CD4-positive, alpha-beta T cell treated with Interleukin-17A for 1 hour (primary cell): ENCODE data around the gene SLC4A9.

Source experiments
- DNase-seq: peaks from one replicate; pipeline ENCODE4 v3.0.0-alpha.2; 2020

The SLC4A9 gene

DNA sequence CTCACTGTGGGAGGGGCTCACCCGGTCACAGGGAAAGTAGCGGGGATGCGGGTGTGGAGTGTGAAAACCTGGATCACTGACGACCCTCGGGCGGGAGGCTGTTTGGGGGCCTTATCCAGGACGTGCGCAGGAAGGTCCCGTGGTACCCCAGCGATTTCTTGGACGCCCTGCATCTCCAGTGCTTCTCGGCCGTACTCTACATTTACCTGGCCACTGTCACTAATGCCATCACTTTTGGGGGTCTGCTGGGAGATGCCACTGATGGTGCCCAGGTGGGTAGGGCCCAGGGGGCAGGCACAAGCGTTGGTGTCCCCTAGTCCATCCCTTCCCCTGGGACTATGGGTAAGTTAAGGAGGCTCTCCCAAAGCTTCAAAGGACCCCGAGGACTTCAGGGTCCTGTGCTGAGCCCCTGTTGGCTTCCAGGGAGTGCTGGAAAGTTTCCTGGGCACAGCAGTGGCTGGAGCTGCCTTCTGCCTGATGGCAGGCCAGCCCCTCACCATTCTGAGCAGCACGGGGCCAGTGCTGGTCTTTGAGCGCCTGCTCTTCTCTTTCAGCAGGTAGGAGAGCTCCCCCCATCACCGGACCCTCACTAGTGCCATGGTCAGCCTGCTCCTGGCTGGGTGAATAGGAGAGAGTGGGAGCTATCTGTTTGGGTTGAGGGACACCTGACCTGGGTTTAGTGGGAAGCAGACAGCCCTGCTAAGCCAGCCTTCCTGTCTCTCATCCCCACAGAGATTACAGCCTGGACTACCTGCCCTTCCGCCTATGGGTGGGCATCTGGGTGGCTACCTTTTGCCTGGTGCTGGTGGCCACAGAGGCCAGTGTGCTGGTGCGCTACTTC, 3.9 kb downstream of the SLC4A9 start:
- no peak for DNase-seq

DNA sequence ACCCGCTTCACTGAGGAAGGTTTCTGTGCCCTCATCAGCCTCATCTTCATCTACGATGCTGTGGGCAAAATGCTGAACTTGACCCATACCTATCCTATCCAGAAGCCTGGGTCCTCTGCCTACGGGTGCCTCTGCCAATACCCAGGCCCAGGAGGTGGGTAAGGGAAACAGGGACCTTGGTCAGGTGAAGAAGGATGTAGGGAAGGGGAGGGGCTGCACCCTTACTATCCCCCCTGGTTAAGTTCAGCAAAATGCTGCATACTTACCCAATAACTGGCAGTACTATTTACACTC, 4.4 kb downstream of the SLC4A9 start:
- DNase-seq, result no peak

DNA sequence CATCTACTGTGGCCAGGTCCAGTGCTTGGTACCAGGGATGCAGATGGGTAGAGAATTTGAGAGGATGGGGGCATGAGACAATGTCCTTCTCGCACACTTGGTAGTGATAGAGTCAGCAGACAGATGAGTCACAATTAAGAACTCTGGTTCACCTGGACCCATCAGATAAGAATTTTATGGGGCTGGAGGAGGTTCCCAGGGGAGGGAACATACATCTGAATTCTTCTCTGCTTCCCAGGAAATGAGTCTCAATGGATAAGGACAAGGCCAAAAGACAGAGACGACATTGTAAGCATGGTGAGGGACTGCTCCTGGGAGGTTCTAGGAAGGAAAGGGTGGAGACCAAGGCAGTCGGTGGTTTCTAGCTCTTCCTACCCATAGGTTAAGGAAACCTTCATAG, 5.3 kb downstream of the SLC4A9 start:
- DNase-seq, result no peak

DNA sequence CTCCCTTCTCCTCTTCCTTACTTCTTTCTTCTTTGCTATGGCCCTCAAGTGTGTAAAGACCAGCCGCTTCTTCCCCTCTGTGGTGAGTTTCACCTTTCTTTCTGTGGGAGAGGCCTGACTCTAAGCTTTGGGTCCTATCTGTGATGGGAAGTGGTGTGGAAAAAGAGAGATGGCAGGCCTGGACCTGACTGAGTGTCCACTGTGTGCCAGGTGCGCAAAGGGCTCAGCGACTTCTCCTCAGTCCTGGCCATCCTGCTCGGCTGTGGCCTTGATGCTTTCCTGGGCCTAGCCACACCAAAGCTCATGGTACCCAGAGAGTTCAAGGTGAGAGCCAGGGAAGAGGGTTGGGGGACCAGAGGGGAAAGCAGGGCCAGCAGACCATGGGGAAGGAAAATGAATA, 5.9 kb downstream of the SLC4A9 start:
- no peak for DNase-seq

DNA sequence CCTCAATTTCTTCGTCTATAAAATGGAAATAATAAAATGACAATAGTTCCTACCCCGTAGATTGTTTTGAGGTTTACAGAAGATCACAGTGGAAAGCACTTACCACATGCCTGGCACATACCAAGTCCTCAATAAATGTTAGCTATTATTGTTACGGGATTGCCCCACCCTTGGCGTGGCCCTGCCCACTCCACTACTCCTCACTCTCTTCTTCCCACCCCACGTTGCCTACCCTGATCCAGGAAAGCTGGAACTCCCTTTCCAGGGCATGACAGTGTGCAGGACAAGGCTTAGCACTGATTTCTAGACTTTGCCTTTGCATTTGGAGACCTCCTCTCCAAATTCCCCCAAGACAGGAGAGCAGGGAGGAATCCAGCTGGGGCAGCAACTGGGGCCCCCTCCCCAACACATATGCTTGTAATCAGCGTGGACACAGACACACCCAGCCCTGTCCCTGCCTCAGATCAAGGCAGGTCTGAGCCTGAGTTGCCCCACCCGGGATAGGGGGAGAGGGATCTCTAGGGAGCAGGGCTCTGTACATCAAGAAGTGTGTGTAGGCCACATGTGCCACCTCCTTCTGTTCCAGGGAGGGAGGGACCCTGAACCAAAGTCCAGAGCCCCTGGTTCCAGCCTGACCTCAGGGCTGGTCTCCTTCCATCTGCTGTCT, 6.7 kb downstream of the SLC4A9 start:
- DNase-seq, result no peak

DNA sequence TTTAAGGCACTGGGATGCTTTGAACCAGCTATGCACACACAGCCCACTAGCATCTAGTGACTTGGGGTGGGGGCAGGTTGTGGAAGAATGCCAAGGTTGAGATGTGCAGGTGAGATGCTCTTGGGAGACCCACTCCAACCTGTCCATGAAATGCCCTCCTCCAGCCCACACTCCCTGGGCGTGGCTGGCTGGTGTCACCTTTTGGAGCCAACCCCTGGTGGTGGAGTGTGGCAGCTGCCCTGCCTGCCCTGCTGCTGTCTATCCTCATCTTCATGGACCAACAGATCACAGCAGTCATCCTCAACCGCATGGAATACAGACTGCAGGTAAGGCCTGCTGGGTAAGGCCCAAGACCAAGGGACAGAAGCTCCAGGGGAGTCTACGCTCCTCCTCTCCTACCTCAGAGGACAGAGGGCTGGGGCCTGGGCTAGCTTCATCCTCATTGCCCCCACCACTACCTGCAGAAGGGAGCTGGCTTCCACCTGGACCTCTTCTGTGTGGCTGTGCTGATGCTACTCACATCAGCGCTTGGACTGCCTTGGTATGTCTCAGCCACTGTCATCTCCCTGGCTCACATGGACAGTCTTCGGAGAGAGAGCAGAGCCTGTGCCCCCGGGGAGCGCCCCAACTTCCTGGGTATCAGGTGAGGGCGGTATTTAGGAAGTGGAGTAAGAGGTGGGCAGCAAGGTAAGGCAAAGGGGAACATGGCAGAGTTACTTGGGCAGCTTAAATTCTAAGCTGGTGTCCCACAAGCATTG, 7.4 kb downstream of the SLC4A9 start:
- DNase-seq, result no peak

DNA sequence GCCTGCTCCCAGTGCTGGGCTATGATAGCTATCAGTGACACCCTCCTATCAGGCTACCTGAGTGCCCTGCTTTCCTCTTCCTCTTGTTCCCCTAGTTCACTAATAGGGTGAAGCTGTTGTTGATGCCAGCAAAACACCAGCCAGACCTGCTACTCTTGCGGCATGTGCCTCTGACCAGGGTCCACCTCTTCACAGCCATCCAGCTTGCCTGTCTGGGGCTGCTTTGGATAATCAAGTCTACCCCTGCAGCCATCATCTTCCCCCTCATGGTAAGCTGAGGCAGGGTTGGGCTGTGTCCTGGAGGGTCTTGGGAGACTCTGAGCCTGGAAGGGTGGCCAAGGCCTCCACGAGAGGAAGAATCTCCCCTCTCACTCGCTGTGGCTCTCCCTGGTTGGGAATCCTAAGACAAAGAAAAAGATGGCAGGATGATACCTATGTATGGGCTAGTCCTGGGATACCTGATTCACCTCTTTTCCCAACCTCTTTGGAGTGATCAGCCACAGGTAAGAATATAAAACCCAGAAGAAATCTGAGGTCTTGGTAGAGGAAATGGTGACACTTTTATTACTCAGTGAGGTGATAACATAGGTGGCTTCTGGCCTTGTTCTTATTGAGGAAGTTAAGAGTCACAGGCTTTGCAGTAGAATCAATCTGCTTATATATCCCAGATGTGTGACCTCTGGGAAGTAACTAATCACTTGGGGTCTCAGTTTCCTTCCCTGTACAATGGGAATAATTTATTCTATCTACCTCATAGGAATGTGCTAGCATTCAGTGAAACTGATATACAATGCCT, 11.6 kb downstream of the SLC4A9 start:
- DNase-seq, result no peak

DNA sequence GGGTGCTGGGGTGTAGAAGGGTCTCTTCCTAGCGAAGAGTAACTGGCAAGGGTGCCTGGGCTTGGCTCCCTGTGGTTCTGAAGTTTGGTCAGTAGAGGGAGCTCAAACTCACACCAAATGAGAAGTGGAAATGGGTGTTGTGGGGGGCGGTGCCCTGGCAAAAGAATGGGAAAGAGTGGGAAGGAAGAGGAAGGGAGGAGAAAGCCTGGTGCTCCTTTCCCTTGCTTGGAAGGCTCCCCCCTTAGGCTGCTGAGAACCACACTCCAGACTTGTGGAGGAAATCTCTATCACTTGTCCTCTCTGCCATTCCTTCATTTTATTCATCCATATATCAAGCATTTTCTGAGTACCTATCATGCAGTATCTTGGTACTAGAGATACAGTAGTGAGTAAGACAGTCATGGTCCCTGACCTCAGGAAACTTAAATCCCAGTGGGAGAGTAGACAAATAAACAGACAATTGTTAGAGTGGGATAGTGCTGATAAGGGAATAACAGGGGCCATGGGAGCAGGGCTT, 13.0 kb downstream of the SLC4A9 start:
- peak; percentile 56 for DNase-seq

DNA sequence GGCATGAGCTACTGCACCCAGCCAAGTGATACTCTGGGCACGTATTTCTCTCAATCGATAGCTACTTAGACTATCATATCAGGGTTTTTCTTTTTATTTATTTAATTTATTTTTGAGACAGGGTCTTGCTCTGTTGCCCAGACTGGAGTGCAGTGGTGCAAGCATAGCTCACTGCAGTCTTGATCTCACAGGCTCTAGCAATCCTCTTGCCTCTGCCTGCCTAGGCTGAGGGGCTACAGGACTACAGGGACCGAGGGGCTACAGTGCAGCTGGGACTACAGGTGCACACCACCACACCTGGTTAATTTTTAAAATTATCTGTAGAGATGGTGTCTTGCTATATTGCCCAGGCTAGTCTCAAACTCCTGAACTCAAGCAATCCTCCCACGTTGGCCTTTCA, 21.4 kb downstream of the SLC4A9 start:
- no peak for DNase-seq

DNA sequence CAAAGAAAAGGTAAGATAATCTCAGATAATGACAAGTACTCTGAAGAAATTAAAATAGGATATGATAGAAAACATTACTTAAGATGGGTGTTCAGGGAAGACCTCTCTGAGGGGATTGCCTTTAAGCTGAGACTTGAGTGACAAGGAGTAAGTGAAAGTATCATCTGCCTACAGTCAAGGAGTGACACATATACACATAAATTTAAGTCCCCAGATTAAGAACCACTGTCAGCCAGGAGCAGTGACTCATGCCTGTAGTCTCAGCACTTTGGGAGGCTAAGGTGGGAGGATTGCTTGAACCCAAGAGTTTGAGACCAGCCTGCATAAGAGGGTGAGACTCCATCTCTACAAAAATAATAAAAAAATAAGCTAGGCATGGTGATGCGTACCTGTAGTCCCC, 22.0 kb downstream of the SLC4A9 start:
- no peak for DNase-seq

DNA sequence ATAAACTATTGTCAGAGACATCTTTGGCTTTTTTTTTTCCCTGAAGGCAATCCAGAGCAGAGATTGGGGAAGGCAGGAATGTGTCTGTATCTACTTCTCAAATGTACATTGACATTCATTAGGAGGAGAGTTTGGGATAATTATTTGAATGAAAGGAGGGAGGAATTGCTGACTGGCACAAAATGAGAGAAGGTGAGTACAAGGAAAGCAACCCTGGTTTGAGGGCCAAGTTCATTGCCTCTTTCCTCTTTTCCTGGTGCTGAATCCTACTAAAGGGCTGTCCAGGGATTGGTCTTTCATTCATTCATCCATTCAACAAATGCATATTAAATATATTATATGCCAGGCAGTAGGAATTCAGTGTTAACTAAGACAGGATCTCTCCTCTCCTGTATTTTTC, 22.9 kb downstream of the SLC4A9 start:
- DNase-seq, result no peak

DNA sequence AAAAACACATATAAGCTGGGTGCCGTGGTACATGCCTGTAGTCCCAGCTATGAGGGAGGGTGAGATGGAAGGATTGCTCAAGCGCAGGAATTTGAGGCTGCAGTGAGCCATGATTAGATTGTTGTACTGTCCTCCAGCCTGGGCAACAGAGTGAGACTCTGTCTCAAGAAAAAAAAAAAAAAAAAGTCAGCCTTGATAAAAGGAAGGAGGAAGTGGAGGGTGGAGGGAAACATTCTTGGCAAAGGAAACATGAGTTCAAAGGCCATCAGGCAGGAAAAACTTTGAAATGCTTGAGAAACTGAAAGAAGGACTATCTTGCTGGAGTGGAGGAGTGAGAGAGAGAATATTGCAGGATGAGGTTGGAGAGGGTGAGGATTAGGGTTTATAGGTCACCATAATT, 23.3 kb downstream of the SLC4A9 start:
- no peak for DNase-seq

DNA sequence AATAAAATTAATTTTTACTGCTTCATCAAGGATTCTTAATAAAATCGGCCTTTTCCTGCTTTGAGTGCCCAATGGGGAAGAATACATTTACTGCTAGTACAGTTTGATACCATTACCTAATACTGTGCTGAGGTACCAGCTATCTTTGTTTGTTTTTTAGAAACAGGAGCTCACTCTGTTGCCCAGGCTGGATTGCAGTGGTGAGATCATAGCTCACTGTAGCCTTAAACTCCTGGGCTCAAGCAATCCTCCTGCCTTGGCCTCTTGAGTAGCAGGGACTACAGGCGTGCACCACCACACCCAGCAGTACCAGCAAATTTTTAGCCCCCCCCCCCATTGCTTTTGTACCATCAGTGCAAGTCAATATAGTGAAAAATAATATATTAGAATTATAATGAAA, 28.1 kb downstream of the SLC4A9 start:
- DNase-seq, result no peak

DNA sequence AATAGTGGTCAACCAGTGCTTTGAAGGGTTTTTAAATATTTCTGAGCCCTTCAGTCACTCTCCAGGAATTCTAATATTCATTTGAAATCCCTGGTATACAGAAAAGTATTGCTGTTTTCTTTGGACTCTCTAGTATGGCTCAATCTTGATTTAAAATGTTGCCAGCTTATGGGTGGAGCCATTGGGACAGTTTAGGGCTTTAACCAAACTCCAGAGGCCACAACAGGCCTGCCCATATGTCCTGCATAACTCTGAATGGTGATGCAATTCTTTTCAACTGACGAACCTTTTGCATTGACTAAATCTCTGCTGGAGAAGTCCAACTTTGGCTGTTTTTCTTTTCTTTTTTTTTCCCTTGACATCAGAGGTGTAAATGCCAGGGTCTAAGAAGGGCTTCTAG, 31.3 kb downstream of the SLC4A9 start:
- no peak for DNase-seq

DNA sequence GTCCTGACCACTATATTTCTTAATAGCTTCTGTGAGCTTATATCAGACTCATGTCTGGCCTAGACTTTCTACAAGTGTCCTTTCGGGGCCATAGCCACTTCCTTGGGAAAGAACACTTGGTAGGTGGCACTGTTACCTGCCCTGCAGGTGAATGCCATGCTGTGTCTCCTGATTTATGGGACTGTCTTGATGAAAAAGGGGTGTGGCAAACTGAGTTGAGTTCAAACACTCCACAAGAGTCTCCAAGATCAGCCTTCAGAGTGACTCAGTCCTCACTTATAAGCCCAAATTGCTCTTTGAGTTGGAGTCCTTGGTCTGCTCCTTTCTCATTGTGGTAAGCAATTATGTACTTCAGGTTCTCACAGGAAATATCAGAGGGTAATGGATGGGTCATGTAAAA, 31.7 kb downstream of the SLC4A9 start:
- DNase-seq, result no peak

DNA sequence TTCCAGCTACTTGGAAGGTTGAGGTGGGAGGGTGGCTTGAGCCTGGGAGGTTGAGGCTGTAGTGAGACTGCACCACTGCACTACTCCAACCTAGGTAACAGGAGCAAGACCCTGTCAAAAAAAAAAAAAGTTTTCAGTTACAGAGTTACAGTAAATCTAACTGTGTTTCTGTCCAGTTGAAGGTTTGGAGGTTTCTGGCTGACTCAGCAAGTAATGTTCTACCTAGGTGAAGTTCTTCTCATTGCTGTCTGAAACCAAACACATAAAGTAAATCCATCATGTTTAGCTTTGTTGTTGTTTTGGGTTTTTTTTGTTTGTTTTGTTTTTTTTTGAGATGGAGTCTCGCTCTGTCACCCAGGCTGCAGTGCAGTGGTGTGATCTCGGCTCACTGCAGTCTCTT, 33.7 kb downstream of the SLC4A9 start:
- DNase-seq, result no peak

DNA sequence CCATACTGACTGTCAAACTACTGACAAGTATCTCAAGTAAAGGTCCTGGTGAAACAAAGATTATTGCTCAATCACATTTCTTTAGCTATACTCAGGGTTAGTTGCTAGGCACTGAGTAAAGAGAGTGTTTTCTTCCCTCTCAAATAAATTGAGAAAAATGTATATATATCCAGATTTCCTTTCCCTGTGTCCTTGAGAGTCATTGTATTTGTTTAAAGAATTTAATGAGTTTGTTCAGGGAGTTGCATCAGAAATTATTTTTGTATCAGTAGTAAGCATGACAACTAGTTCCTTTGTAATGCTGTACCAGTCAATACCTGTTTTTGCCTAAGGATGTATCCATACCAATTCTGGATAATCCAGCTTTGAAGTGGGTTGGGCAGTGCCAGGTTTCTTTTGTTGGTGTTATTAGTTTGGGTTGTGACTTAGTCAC, 38.4 kb downstream of the SLC4A9 start:
- no peak for DNase-seq

DNA sequence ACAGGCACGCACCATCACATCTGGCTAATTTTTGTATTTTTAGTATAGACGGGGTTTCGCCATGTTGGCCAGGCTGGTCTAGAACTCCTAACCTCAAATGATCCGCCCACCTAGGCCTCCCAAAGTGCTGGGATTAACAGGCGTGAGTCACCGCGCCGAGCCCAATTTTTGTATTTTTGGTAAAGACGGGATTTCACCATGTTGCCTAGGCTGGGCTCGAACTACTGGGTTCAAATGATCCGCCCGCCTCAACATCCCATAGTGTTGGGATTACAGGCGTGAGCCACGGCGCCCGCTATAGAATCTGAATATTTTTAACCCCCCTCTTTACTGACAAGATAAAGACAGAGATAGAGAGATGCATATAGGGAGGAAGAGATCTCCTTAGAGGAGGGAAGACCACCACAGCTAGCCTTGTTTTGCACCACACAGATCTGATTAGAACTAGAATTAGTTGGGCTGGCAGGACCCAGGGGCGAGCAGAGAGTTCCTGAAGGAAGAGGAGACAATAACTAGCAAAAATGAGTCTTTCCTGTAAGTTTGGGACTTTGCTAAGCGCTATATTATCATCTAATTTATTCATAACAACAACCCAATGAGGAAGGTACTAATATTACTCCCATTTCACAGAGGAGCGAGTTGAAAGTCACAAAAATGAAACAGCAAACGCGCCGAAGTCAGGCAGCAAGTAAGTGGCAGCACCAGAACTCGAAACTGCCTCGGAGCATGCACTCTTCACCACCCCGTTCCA, 40.2 kb downstream of the SLC4A9 start:
- no peak for DNase-seq

DNA sequence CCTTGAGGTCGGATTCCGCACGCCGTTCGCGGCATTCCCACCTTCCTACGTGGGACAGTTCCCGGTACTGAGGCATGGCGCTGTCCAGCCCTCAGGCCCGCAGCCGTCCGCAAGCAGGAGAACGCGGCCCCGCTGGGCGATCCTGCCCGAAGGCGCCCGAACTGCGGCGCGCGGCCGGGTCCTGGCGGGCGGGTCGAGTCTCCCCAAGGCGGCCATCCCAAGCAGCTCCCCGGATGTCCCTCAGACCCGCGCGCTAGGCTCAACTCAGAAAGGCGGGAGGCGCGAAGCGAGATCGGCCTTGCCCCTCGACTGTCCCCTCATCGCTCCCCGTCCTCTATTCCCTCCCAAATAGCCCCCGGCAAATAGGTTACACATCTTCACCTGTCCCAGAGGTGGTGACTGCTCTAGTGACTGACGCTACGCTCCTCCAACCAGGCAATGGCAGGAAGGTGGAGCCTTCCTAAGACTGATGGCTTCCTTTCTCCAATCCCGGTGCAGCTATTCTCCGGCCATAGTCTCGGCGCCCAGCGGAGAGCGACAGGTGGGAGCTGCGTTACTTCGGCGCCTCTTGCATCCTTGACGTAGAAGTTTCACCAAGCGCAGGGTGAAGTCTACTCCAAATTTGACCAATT, 40.9 kb downstream of the SLC4A9 start:
- peak; percentile 92 for DNase-seq

DNA sequence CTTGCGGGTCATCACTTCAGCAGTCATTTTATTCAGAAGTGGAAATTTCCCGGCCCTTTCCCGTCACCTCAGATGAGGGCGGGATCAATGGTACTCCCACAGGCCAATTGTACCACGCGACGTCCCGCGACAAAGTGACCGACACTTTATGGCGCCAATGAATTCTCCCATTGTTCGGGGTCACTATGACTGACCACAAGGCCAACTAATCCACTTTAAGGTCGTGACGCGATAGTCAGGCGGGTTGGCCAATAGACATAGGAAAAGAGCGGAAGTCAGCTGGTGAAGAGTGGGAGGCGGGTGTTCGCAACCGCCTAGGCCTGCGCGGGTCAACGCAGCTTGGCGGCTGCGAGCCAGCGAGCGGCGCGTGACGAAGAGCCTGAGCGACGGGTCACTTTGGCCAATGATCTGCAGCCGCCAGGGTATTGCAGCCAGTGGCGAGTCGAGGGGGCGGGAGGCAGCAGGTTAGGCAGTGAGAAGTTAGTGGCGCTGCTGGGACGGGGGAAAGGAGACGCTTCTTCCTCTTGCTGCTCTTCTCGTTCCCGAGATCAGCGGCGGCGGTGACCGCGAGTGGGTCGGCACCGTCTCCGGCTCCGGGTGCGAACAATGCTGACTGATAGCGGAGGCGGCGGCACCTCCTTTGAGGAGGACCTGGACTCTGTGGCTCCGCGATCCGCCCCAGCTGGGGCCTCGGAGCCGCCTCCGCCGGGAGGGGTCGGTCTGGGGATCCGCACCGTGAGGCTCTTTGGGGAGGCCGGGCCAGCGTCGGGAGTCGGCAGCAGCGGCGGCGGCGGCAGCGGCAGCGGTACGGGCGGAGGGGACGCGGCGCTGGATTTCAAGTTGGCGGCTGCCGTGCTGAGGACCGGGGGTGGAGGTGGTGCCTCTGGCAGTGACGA, 41.6 kb downstream of the SLC4A9 start, which contains the start of gene ANKHD1:
Gene ANKHD1, plus strand, starts transcription at position 472 of the 896 bp plus-strand sequence. Its CDS starts 135 bp downstream, at position 607.
- DNase-seq, result peak; percentile 100
